ENCODE measurements around the gene PIGU. TPM values are rescaled to one million over a fixed set of nuclear protein-coding genes. Genes with fewer than 3 reads are reported as not detected.

The PIGU gene
- total RNA-seq, 1 experiment from 2014 or later: 25.1 TPM

- TF ChIP-seq ZBTB33 (IDR thresholded peaks at IDR 0.05; ENCODE audit: extremely low read depth, insufficient replicate concordance, low read length): no peak
- no peak for TF ChIP-seq ATF3 (IDR thresholded peaks at IDR 0.05)
- TF ChIP-seq ZFX (IDR thresholded peaks at IDR 0.05): no peak
- no peak for TF ChIP-seq CEBPB (IDR thresholded peaks at IDR 0.05; ENCODE audit: low read depth)
- TF ChIP-seq CBX3 (IDR thresholded peaks at IDR 0.05; ENCODE audit: low read depth): no peak
- TF ChIP-seq EGR1 (IDR thresholded peaks at IDR 0.05; ENCODE audit: low read depth): no peak
- no peak for TF ChIP-seq FOSL1 (IDR thresholded peaks at IDR 0.05; ENCODE audit: low read depth)
- TF ChIP-seq CTCF (IDR thresholded peaks at IDR 0.05 in 2 of 3, conservative IDR thresholded peaks at IDR 0.05 in 1 of 3; ENCODE audit: borderline replicate concordance in 1 of 3, insufficient read depth in 1 of 3, low read depth in 2 of 3, low read length in 2 of 3): no peak
- TF ChIP-seq SRF (IDR thresholded peaks at IDR 0.05; ENCODE audit: low read depth): no peak
- no peak for TF ChIP-seq SIN3A (IDR thresholded peaks at IDR 0.05; ENCODE audit: low read depth)
- TF ChIP-seq EZH2phosphoT487 (IDR thresholded peaks at IDR 0.05; ENCODE audit: borderline replicate concordance): no peak
- no peak for TF ChIP-seq ELF1 (IDR thresholded peaks at IDR 0.05; ENCODE audit: borderline replicate concordance, low read depth)
- no peak for TF ChIP-seq SP1 (IDR thresholded peaks at IDR 0.05; ENCODE audit: low read depth)
- TF ChIP-seq TCF7L2 (IDR thresholded peaks at IDR 0.05; ENCODE audit: borderline replicate concordance, extremely low read depth, insufficient read depth, insufficient read length): no peak
- no peak for TF ChIP-seq POLR2AphosphoS5 (IDR thresholded peaks at IDR 0.05; ENCODE audit: low read depth, low read length)
These were observed 55.2 kb downstream of the PIGU start (continued) for GRCh38 chr20:34621383-34622367.
